HCT116 (cell line): ENCODE results near the gene SYTL3.
A peak's percentile ranks its signal among the peaks of the same experiment; 100 is the strongest.

Experiments used
- CEBPB ChIP-seq: IDR thresholded peaks from 2 replicates; pipeline ENCODE4 v1.6.1; 2012; ENCODE audit warnings: low read depth
- TF ChIP-seq, protein P1 (sequence below), 3 experiments: fragments of 200-600 bp in 1 of 3; sonication (generic) in 1 of 3; IDR thresholded peaks in 2 of 3; conservative IDR thresholded peaks in 1 of 3; 2 replicates each; pipeline ENCODE4 v1.5.1; 2012 to 2017; ENCODE audit warnings: low read depth in 2 of 3, low read length in 2 of 3, antibody characterized with exemption in 1 of 3, borderline replicate concordance in 1 of 3, control low read depth in 1 of 3, mild to moderate bottlenecking in 1 of 3, mixed read lengths in 1 of 3, mixed run types in 1 of 3, moderate library complexity in 1 of 3; ENCODE audit not compliant: insufficient read depth in 1 of 3
- TF ChIP-seq, protein P2 (sequence below): IDR thresholded peaks from 2 replicates; pipeline ENCODE4 v1.6.1; 2011; ENCODE audit warnings: mild to moderate bottlenecking, low read length, moderate library complexity; ENCODE audit not compliant: insufficient replicate concordance; ENCODE audit errors: extremely low read depth

DNA sequence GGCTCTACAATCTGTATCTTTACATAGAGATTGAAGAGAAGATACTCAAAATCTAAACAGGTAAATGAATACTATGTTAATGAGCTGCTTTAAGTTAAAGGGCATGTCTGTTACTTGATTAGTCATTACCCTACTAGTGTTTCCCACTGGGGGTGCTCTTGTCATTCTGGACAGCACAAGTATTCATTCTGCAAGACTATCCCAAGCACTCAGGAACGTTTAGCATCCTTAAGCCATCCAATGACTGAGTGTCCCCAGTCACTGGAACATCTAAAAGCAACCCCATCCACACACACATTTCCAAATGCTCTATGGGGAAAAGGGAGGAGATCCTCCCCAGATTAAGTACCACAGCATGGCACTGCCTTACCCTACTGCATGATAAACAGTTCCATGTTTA is 143.6 kb downstream of the SYTL3 start:
- TF ChIP-seq CEBPB = no peak
- TF ChIP-seq, protein P1, sequence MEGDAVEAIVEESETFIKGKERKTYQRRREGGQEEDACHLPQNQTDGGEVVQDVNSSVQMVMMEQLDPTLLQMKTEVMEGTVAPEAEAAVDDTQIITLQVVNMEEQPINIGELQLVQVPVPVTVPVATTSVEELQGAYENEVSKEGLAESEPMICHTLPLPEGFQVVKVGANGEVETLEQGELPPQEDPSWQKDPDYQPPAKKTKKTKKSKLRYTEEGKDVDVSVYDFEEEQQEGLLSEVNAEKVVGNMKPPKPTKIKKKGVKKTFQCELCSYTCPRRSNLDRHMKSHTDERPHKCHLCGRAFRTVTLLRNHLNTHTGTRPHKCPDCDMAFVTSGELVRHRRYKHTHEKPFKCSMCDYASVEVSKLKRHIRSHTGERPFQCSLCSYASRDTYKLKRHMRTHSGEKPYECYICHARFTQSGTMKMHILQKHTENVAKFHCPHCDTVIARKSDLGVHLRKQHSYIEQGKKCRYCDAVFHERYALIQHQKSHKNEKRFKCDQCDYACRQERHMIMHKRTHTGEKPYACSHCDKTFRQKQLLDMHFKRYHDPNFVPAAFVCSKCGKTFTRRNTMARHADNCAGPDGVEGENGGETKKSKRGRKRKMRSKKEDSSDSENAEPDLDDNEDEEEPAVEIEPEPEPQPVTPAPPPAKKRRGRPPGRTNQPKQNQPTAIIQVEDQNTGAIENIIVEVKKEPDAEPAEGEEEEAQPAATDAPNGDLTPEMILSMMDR (IDR thresholded peaks at IDR 0.05 in 2 of 3, conservative IDR thresholded peaks at IDR 0.05 in 1 of 3; ENCODE audit: borderline replicate concordance in 1 of 3, insufficient read depth in 1 of 3, low read depth in 2 of 3, low read length in 2 of 3) = peak in 2 of 3 experiments; percentile 62 to 64; a peak in 4 of 6 replicates
- TF ChIP-seq, protein P2, sequence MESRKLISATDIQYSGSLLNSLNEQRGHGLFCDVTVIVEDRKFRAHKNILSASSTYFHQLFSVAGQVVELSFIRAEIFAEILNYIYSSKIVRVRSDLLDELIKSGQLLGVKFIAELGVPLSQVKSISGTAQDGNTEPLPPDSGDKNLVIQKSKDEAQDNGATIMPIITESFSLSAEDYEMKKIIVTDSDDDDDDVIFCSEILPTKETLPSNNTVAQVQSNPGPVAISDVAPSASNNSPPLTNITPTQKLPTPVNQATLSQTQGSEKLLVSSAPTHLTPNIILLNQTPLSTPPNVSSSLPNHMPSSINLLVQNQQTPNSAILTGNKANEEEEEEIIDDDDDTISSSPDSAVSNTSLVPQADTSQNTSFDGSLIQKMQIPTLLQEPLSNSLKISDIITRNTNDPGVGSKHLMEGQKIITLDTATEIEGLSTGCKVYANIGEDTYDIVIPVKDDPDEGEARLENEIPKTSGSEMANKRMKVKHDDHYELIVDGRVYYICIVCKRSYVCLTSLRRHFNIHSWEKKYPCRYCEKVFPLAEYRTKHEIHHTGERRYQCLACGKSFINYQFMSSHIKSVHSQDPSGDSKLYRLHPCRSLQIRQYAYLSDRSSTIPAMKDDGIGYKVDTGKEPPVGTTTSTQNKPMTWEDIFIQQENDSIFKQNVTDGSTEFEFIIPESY = no peak
